ENCODE results near the gene ANKRD24. TPM values are rescaled to one million over a fixed set of nuclear protein-coding genes. Genes with fewer than 3 reads are reported as not detected.

Gene ANKRD24
- total and polyA plus RNA-seq, 4 donors, result 0.28 to 2.5 (median 1.4) TPM

DNA sequence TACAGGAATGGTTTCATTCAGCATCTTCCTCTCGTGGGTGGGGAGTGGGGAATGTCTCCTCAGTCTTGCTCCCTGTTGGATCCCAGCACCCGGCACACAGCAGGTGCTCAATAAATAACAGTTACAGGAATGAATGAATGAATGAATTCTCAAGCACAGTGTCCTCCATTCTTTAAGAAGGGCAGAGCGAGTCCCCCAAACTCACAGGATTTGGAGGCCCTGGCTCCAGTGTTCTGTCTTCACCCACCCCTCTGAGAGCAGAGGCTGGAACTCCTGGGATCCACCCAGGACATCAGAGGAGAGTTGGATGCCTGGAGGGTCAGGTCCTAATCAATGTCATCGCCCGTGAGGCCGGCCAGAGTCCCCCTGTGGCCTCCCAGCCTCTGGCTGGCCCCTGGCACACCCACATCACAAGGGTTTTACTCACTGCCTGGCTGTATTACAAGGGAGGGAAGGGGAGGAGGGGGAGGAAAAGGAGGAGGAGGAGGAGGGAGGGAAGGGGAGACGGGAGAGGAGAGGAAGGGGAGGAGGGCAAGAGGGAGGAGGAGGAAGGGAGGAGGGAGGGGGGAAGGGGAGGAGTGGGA, 37.7 kb upstream of the ANKRD24 start:
- H3K4me1 ChIP-seq (ENCODE audit: control insufficient read depth in 4 of 4, insufficient read depth in 4 of 4, low read length in 3 of 4), result peaks cover 2 to 13% (median 12%) of the 10 kb centered on the region in 4 donors
- peak overlapping the region in 1 of 3 donors; percentile 33 for H3K4me3 ChIP-seq (ENCODE audit: low read depth in 1 of 3, low read length in 3 of 3)
- TF ChIP-seq, protein P1, sequence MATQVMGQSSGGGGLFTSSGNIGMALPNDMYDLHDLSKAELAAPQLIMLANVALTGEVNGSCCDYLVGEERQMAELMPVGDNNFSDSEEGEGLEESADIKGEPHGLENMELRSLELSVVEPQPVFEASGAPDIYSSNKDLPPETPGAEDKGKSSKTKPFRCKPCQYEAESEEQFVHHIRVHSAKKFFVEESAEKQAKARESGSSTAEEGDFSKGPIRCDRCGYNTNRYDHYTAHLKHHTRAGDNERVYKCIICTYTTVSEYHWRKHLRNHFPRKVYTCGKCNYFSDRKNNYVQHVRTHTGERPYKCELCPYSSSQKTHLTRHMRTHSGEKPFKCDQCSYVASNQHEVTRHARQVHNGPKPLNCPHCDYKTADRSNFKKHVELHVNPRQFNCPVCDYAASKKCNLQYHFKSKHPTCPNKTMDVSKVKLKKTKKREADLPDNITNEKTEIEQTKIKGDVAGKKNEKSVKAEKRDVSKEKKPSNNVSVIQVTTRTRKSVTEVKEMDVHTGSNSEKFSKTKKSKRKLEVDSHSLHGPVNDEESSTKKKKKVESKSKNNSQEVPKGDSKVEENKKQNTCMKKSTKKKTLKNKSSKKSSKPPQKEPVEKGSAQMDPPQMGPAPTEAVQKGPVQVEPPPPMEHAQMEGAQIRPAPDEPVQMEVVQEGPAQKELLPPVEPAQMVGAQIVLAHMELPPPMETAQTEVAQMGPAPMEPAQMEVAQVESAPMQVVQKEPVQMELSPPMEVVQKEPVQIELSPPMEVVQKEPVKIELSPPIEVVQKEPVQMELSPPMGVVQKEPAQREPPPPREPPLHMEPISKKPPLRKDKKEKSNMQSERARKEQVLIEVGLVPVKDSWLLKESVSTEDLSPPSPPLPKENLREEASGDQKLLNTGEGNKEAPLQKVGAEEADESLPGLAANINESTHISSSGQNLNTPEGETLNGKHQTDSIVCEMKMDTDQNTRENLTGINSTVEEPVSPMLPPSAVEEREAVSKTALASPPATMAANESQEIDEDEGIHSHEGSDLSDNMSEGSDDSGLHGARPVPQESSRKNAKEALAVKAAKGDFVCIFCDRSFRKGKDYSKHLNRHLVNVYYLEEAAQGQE (IDR thresholded peaks at IDR 0.05), result no peak
- TF ChIP-seq RXRA (IDR thresholded peaks at IDR 0.05) (peak; percentile 53 to 73), HNF4A (conservative IDR thresholded peaks at IDR 0.05) (peak in 1 of 2 donors; percentile 20)
- peak overlapping the region in 1 of 2 donors; percentile 25 for H3K27ac ChIP-seq (ENCODE audit: low read depth in 1 of 2, low read length in 2 of 2)
- no peak overlapping the region for H3K9ac ChIP-seq (ENCODE audit: low read depth in 1 of 2, low read length in 2 of 2)
- 35% methylated on average over 7 of the region's 7 CpGs for WGBS
- DNase-seq (ENCODE audit: low spot score), result no peak
- H3K9me3 ChIP-seq (ENCODE audit: control insufficient read depth in 4 of 4, low read length in 3 of 4), result no peaks in the 10 kb centered on the region
- no peaks in the 10 kb centered on the region for H3K27me3 ChIP-seq (ENCODE audit: control insufficient read depth in 4 of 4, insufficient read depth in 4 of 4, low read length in 3 of 4)
- H3K36me3 ChIP-seq (ENCODE audit: control insufficient read depth in 4 of 4, insufficient read depth in 3 of 4, low read depth in 1 of 4, low read length in 3 of 4), result no peaks in the 10 kb centered on the region

DNA sequence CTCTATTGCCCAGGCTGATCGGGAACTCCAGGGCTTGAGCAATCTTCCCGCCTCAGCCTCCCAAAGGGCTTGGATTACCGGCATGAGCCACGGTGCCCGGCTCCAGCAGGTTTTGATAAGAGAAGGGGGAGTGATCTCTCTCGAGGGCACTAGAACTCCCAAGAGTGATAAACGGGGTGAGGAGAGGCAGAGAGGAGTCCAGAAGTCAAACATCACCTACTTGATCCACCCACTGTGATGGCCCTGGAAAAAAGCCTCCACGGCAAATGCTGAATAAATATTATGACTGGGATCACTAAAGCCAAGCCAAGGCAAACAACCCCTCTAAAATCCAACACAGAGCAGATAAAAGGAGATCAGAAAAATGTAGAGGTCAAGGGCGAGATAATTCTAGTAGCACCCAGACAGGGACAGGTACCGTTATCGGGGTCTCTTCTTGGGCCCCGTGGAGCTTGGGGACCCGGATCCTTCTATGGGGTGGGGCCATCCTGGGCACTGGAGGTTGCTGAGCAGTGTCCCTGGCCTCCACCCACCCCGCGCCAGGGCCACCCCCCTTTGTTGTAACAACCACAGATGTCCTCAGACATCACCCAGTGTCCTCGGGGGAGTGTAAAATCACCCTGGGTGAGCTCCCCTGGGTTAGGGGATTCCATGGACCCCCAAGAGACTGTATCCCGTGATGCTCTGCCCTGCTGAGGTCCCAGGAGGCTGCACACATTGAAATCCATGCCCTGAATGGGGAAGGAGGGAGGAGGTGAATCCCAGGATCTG, 32.8 kb upstream of the ANKRD24 start:
- no peaks in the 10 kb centered on the region for H3K27me3 ChIP-seq (ENCODE audit: control insufficient read depth in 4 of 4, insufficient read depth in 4 of 4, low read length in 3 of 4)
- H3K9ac ChIP-seq (ENCODE audit: low read depth in 1 of 2, low read length in 2 of 2), result no peak overlapping the region
- WGBS, result 27% methylated on average over 17 of the region's 17 CpGs

More for the DNA sequence above, 32.8 kb upstream of the ANKRD24 start:
- TF ChIP-seq, protein P2, sequence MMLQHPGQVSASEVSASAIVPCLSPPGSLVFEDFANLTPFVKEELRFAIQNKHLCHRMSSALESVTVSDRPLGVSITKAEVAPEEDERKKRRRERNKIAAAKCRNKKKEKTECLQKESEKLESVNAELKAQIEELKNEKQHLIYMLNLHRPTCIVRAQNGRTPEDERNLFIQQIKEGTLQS (IDR thresholded peaks at IDR 0.05), result no peak
- peak; percentile 70 for TF ChIP-seq HNF4G (IDR thresholded peaks at IDR 0.05)
- TF ChIP-seq RXRA (IDR thresholded peaks at IDR 0.05), result peak; percentile 95 to 97
- peak in 1 of 2 donors; percentile 22 for TF ChIP-seq GABPA (IDR thresholded peaks at IDR 0.05 in 1 of 2, conservative IDR thresholded peaks at IDR 0.05 in 1 of 2)
- TF ChIP-seq YY1 (IDR thresholded peaks at IDR 0.05), result peak; percentile 86
- TF ChIP-seq JUND (IDR thresholded peaks at IDR 0.05), result peak; percentile 75 to 91
- TF ChIP-seq HNF4A (conservative IDR thresholded peaks at IDR 0.05), result peak; percentile 92 to 93
- no peak for TF ChIP-seq TAF1 (conservative IDR thresholded peaks at IDR 0.05)
- TF ChIP-seq, protein P3, sequence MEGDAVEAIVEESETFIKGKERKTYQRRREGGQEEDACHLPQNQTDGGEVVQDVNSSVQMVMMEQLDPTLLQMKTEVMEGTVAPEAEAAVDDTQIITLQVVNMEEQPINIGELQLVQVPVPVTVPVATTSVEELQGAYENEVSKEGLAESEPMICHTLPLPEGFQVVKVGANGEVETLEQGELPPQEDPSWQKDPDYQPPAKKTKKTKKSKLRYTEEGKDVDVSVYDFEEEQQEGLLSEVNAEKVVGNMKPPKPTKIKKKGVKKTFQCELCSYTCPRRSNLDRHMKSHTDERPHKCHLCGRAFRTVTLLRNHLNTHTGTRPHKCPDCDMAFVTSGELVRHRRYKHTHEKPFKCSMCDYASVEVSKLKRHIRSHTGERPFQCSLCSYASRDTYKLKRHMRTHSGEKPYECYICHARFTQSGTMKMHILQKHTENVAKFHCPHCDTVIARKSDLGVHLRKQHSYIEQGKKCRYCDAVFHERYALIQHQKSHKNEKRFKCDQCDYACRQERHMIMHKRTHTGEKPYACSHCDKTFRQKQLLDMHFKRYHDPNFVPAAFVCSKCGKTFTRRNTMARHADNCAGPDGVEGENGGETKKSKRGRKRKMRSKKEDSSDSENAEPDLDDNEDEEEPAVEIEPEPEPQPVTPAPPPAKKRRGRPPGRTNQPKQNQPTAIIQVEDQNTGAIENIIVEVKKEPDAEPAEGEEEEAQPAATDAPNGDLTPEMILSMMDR (IDR thresholded peaks at IDR 0.05; ENCODE audit: low read depth, low read length, missing input control), result no peak
- peak; percentile 47 for TF ChIP-seq FOXA1 (IDR thresholded peaks at IDR 0.05)
- TF ChIP-seq, protein P4, sequence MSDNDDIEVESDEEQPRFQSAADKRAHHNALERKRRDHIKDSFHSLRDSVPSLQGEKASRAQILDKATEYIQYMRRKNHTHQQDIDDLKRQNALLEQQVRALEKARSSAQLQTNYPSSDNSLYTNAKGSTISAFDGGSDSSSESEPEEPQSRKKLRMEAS (IDR thresholded peaks at IDR 0.05), result peak; percentile 89
- peak; percentile 87 for TF ChIP-seq SP1 (IDR thresholded peaks at IDR 0.05)
- TF ChIP-seq RAD21 (IDR thresholded peaks at IDR 0.05), result peak; percentile 25 to 36
- TF ChIP-seq EGR1 (IDR thresholded peaks at IDR 0.05; ENCODE audit: low read depth in 2 of 2), result peak in 1 of 2 donors; percentile 64
- peak; percentile 68 for TF ChIP-seq NR2F2 (IDR thresholded peaks at IDR 0.05)
- TF ChIP-seq FOXA2 (IDR thresholded peaks at IDR 0.05), result peak; percentile 63
- TF ChIP-seq, protein P5, sequence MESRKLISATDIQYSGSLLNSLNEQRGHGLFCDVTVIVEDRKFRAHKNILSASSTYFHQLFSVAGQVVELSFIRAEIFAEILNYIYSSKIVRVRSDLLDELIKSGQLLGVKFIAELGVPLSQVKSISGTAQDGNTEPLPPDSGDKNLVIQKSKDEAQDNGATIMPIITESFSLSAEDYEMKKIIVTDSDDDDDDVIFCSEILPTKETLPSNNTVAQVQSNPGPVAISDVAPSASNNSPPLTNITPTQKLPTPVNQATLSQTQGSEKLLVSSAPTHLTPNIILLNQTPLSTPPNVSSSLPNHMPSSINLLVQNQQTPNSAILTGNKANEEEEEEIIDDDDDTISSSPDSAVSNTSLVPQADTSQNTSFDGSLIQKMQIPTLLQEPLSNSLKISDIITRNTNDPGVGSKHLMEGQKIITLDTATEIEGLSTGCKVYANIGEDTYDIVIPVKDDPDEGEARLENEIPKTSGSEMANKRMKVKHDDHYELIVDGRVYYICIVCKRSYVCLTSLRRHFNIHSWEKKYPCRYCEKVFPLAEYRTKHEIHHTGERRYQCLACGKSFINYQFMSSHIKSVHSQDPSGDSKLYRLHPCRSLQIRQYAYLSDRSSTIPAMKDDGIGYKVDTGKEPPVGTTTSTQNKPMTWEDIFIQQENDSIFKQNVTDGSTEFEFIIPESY (IDR thresholded peaks at IDR 0.05), result peak; percentile 94
- TF ChIP-seq, protein P1 (IDR thresholded peaks at IDR 0.05), result peak; percentile 36
- H3K4me3 ChIP-seq (ENCODE audit: low read depth in 1 of 3, low read length in 3 of 3), result no peak overlapping the region
- no peaks in the 10 kb centered on the region for H3K36me3 ChIP-seq (ENCODE audit: control insufficient read depth in 4 of 4, insufficient read depth in 3 of 4, low read depth in 1 of 4, low read length in 3 of 4)
- H3K9me3 ChIP-seq (ENCODE audit: control insufficient read depth in 4 of 4, low read length in 3 of 4), result no peaks in the 10 kb centered on the region
- H3K4me1 ChIP-seq (ENCODE audit: control insufficient read depth in 4 of 4, insufficient read depth in 4 of 4, low read length in 3 of 4), result peaks cover 4 to 36% (median 22%) of the 10 kb centered on the region in 4 donors
- DNase-seq (ENCODE audit: low spot score), result no peak
- H3K27ac ChIP-seq (ENCODE audit: low read depth in 1 of 2, low read length in 2 of 2), result peak overlapping the region; percentile 53 to 90

Measured in liver (tissue), 9 donors.